Measurements from ENCODE around the gene EGFL7. TPM values are rescaled to one million over a fixed set of nuclear protein-coding genes. Genes with fewer than 3 reads are reported as not detected.

EGFL7 gene
- total RNA-seq, 1 experiment from 2014 or later = 38.0 TPM

DNA sequence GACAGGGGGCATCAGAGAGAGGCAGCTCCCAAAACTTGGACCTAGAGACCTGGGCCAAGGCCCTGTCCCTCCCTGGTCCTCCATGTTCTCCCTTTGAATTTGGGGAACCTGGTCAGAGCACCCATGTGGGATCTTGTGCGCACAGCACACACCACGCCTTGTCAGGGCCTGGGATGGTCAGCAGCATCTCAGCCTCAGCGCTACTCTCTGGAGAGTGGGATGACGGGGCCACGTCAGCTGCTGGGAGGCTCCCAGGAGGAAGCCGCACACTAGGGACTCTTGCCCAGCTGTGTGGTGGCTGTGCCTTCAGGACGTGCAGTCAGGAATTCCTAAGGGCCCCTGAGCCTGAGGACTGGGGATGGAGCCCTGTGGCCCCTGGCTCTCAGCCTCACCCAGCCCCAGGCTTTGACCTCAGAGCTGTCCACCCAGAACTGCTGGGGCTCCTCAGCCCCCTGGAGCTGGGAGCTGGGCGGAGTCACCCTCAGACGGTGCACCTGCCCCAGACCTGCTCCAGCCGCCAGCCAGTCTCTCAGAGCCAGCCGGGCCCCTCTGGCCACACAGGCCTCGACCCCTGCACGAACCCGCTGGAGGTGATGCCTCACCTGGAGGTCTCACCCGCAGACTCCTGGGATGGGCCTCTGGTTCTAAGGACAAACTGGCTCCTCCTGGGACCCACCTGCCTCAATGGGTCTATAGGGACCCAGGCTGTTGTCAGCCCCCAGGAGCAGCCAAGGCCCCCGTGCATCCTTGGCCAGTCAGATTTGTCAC lies 38.3 kb upstream of the EGFL7 start:
- Histone ChIP-seq H3K4ac (ENCODE audit: low read depth, low read length) (no peak overlapping the region), H3K4me1 (ENCODE audit: insufficient read depth, low read length) (no peaks in the 10 kb centered on the region), H4K20me1 (ENCODE audit: control insufficient read depth, insufficient read depth, insufficient read length) (no peaks in the 10 kb centered on the region), H2BK120ac (ENCODE audit: low read depth, low read length, poor library complexity, severe bottlenecking) (no peak overlapping the region), H4K5ac (ENCODE audit: insufficient read length, low read depth, low read length) (no peak overlapping the region), H3K4me2 (ENCODE audit: insufficient read depth, insufficient read length, low read length) (no peak overlapping the region), H3T11ph (ENCODE audit: low read length) (no peak overlapping the region), H3K18ac (ENCODE audit: insufficient read length, low read depth, low read length) (no peak overlapping the region), H2BK15ac (ENCODE audit: low read depth, low read length) (no peak overlapping the region), H3K79me2 (ENCODE audit: insufficient read depth, low read length) (no peaks in the 10 kb centered on the region), H2AK5ac (ENCODE audit: insufficient read length, low read length) (no peak overlapping the region), H3K27ac (ENCODE audit: insufficient read length, low read depth, low read length) (no peak overlapping the region), H2BK12ac (ENCODE audit: insufficient read length, low read depth, low read length) (no peak overlapping the region), H3K9me3 (ENCODE audit: control insufficient read depth, low read depth, low read length) (no peaks in the 10 kb centered on the region), H3K23me2 (ENCODE audit: insufficient read length, low read depth, low read length, poor library complexity, severe bottlenecking) (no peaks in the 10 kb centered on the region), H4K8ac (replicated peaks; ENCODE audit: insufficient read length, low read depth, low read length) (no peak overlapping the region), H4K91ac (ENCODE audit: insufficient read length, low read depth, low read length) (no peak overlapping the region), H2BK5ac (ENCODE audit: insufficient read length, low read length) (no peak overlapping the region), H3K23ac (ENCODE audit: insufficient read length, low read depth, low read length) (no peak overlapping the region), H3K14ac (ENCODE audit: insufficient read depth, low read length) (no peak overlapping the region), H3K79me1 (ENCODE audit: insufficient read depth, low read depth, low read length, poor library complexity, severe bottlenecking) (no peaks in the 10 kb centered on the region), H2BK20ac (ENCODE audit: low read depth, low read length, poor library complexity, severe bottlenecking) (no peak overlapping the region), H3K27me3 (ENCODE audit: insufficient read depth, low read length) (no peaks in the 10 kb centered on the region), H2AFZ (ENCODE audit: low read length) (no peak overlapping the region), H3K9ac (ENCODE audit: extremely low read depth, insufficient read length, low read length) (no peak overlapping the region), H3K56ac (ENCODE audit: insufficient read length, low read depth, low read length) (no peak overlapping the region)
- Mint-ChIP-seq H3K27ac (no peak overlapping the region), H3K27me3 (ENCODE audit: low read depth) (no peaks in the 10 kb centered on the region), H3K9me3 (no peaks in the 10 kb centered on the region), H3K4me3 (no peak overlapping the region), H3K36me3 (ENCODE audit: insufficient read depth in 1 of 3, low read depth in 3 of 3) (no peaks in the 10 kb centered on the region), H3K4me1 (no peaks in the 10 kb centered on the region)
- no CpG with 5 or more reads among the region's 16 CpGs for WGBS (ENCODE audit: extremely low coverage, insufficient read length, low lambda C conversion rate)
- TF ChIP-seq CTCF (conservative IDR thresholded peaks at IDR 0.05) = no peak
- DNase-seq = no peak

Data from H9 (cell line).